HepG2 (cell line): ENCODE results near the gene PLEKHG5. TPM values are rescaled to one million over a fixed set of nuclear protein-coding genes. Genes with fewer than 3 reads are reported as not detected.
A peak's percentile ranks its signal among the peaks of the same experiment; 100 is the strongest.

Experiments
- GABPB1 ChIP-seq: IDR thresholded peaks from 2 replicates; pipeline ENCODE4 v1.6.1; 2016; ENCODE audit warnings: mild to moderate bottlenecking, missing genetic modification reagents, moderate library complexity, missing compliant biosample characterization
- RFX1 ChIP-seq: fragments of 450-650 bp; IDR thresholded peaks from 2 replicates; pipeline ENCODE4 v1.6.1; 2017
- RFX3 ChIP-seq: IDR thresholded peaks from 2 replicates; pipeline ENCODE4 v1.6.1; 2016; ENCODE audit warnings: missing biosample characterization, missing genetic modification reagents
- SAP130 ChIP-seq: IDR thresholded peaks from 2 replicates; pipeline ENCODE4 v1.6.1; 2016; ENCODE audit warnings: low read depth
- SNAI1 ChIP-seq: sonication (generic); formaldehyde crosslinking; IDR thresholded peaks from 2 replicates; pipeline ENCODE4 v1.5.0; 2020; ENCODE audit warnings: mild to moderate bottlenecking, missing genetic modification reagents, borderline replicate concordance
- TEAD3 ChIP-seq: optimal IDR thresholded peaks from 2 replicates; pipeline ENCODE3; 2016; ENCODE audit warnings: borderline replicate concordance
- ZNF687 ChIP-seq: sonication (generic); formaldehyde crosslinking; IDR thresholded peaks from 2 replicates; pipeline ENCODE4 v1.5.1; 2020; ENCODE audit warnings: mild to moderate bottlenecking, missing genetic modification reagents, moderate library complexity
- ZNF768 ChIP-seq: sonication (generic); formaldehyde crosslinking; IDR thresholded peaks from 2 replicates; pipeline ENCODE4 v1.4.0; 2020; ENCODE audit warnings: missing genetic modification reagents
- polyA plus RNA-seq, 8 experiments: library from polyadenylated mRNA; depleted of rRNA in 3 of 8; stranded (reverse) in 7 of 8; unstranded in 1 of 8; fragments of >200 nt; fragmentation: Illumina TruSeq in 4 of 8; extraction: Trizol in 4 of 8; gene quantifications; 2 replicates each; pipeline versions ENCODE4 v1.2.1 to v1.2.3, GENCODE V29; 2011 to 2016; ENCODE audit warnings: low read depth in 4 of 8, missing spikeins in 1 of 8, mixed read lengths in 1 of 8; ENCODE audit not compliant: insufficient read depth in 1 of 8
- total RNA-seq, 5 experiments: library from RNA; depleted of rRNA; stranded (reverse); fragments of >200 nt; fragmentation: Illumina TruSeq; extraction: Trizol; gene quantifications; 2 replicates each; pipeline ENCODE4 v1.2.3, GENCODE V29; 2016; ENCODE audit warnings: low read depth in 1 of 5
- TF ChIP-seq, protein P1 (sequence below): sonication (generic); formaldehyde crosslinking; IDR thresholded peaks from 2 replicates; pipeline ENCODE4 v1.5.0; 2020; ENCODE audit warnings: mild to moderate bottlenecking, missing genetic modification reagents

Gene PLEKHG5
- total and polyA plus RNA-seq, 2 of the 13 experiments (the other 11 are each of a cell fraction or from before 2014, with no cell fraction given): 1.9 to 3.5 TPM

- TF ChIP-seq, protein P1, sequence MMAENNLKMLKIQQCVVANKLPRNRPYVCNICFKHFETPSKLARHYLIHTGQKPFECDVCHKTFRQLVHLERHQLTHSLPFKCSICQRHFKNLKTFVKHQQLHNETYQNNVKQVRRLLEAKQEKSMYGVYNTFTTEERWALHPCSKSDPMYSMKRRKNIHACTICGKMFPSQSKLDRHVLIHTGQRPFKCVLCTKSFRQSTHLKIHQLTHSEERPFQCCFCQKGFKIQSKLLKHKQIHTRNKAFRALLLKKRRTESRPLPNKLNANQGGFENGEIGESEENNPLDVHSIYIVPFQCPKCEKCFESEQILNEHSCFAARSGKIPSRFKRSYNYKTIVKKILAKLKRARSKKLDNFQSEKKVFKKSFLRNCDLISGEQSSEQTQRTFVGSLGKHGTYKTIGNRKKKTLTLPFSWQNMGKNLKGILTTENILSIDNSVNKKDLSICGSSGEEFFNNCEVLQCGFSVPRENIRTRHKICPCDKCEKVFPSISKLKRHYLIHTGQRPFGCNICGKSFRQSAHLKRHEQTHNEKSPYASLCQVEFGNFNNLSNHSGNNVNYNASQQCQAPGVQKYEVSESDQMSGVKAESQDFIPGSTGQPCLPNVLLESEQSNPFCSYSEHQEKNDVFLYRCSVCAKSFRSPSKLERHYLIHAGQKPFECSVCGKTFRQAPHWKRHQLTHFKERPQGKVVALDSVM: peak; percentile 71
- TF ChIP-seq GABPB1 (CRISPR knock-in tag) (peak; percentile 49; the same call in 1 of the 2 replicates), TEAD3 (CRISPR knock-in tag) (peak; percentile 25), ZNF687 (CRISPR knock-in tag) (peak; percentile 42), SNAI1 (CRISPR knock-in tag) (no peak), RFX1 (peak; percentile 63), SAP130 (CRISPR knock-in tag) (peak; percentile 50), ZNF768 (CRISPR knock-in tag) (no peak), RFX3 (CRISPR knock-in tag) (peak; percentile 72)
These were observed 5.9 kb upstream of the PLEKHG5 start (continued) for GRCh38 chr1:6497215-6497866.
